DLD1 (cell line): Measurements from ENCODE around the gene ALS2CL.
"Not testable (repeated sequence)": the region's sequence is repeated elsewhere in the genome, so short reads cannot be mapped to it uniquely, and the experiment has no call there.

Experiments
- in situ Hi-C: cut with HindIII; loops from 2 replicates; pipeline ENCODE4 v1.10.0; 2017; ENCODE audit warnings: low sequenced_read_pairs

The ALS2CL gene

GRCh38 chr3:46705022-46705530 lies 11.6 kb upstream of the ALS2CL start:
- in situ Hi-C loops: no loop called here

GRCh38 chr3:46704346-46704745 lies 10.9 kb upstream of the ALS2CL start:
- in situ Hi-C loops: not testable (repeated sequence)

- in situ Hi-C loops: no loop called here
Measured at GRCh38 chr3:46703013-46703520, 9.6 kb upstream of the ALS2CL start.

- in situ Hi-C loops: no loop called here
Measured at GRCh38 chr3:46702246-46703012, 8.9 kb upstream of the ALS2CL start.

- in situ Hi-C loops: no loop called here
Measured at GRCh38 chr3:46701181-46701939, 7.9 kb upstream of the ALS2CL start, which contains the start of gene TMIE. TSS of gene TMIE (plus strand) at chr3:46701392. CDS start at chr3:46701488, 96 bp downstream.

GRCh38 chr3:46700772-46701171 lies 7.3 kb upstream of the ALS2CL start:
- in situ Hi-C loops: no loop called here

- in situ Hi-C loops: no loop called here
Measured at GRCh38 chr3:46699676-46700523, 6.4 kb upstream of the ALS2CL start.

- in situ Hi-C loops: no loop called here
Measured at GRCh38 chr3:46695962-46696894, 2.7 kb upstream of the ALS2CL start.

- in situ Hi-C loops: no loop called here
Measured at GRCh38 chr3:46695177-46695961, 1.9 kb upstream of the ALS2CL start.

GRCh38 chr3:46694520-46694919 lies 1.0 kb upstream of the ALS2CL start:
- in situ Hi-C loops: no loop called here

- in situ Hi-C loops: no loop called here
Measured at GRCh38 chr3:46693892-46694226, 380 bp upstream of the ALS2CL start.

GRCh38 chr3:46692566-46692990 lies 901 bp downstream of the ALS2CL start:
- in situ Hi-C loops: no loop called here

- in situ Hi-C loops: no loop called here
Measured at GRCh38 chr3:46690798-46691197, 2.7 kb downstream of the ALS2CL start.

- in situ Hi-C loops: no loop called here
Measured at GRCh38 chr3:46685446-46685845, 8.0 kb downstream of the ALS2CL start.

GRCh38 chr3:46684891-46685290 lies 8.6 kb downstream of the ALS2CL start:
- in situ Hi-C loops: no loop called here

GRCh38 chr3:46682974-46683373 lies 10.5 kb downstream of the ALS2CL start:
- in situ Hi-C loops: no loop called here

GRCh38 chr3:46681856-46682540 lies 11.5 kb downstream of the ALS2CL start:
- in situ Hi-C loops: no loop called here

GRCh38 chr3:46681387-46681786 lies 12.1 kb downstream of the ALS2CL start:
- in situ Hi-C loops: no loop called here
